ENCODE measurements around the gene MRPL37.

- TF ChIP-seq EZH2 (IDR thresholded peaks at IDR 0.05; ENCODE audit: low read depth) (no peak), CTCF (conservative IDR thresholded peaks at IDR 0.05) (no peak)
Observed at GRCh38 chr1:54266195-54266594, 66.2 kb downstream of the MRPL37 start.
